Measurements from ENCODE around the gene NTM. TPM values are rescaled to one million over a fixed set of nuclear protein-coding genes. Genes with fewer than 3 reads are reported as not detected.

NTM gene
- total and polyA plus RNA-seq, 2 donors from 2014 or later: 0.92 to 10.3 TPM

- no peak for FAIRE-seq
- no peak overlapping the region for H3K9ac ChIP-seq (ENCODE audit: low read length in 3 of 3)
- no peak overlapping the region for H3K4me3 ChIP-seq (ENCODE audit: low read length in 3 of 3)
Measured at GRCh38 chr11:132211479-132211878, 841.1 kb downstream of the NTM start.

GRCh38 chr11:132217856-132218255 is 847.4 kb downstream of the NTM start:
- Histone ChIP-seq H3K9me3 (ENCODE audit: control insufficient read depth in 2 of 3, insufficient read depth in 1 of 3, low read length in 3 of 3) (no peaks in the 10 kb centered on the region), H3K36me3 (ENCODE audit: control insufficient read depth in 2 of 3, insufficient read depth in 3 of 3, low read length in 3 of 3) (no peaks in the 10 kb centered on the region), H3K27me3 (ENCODE audit: control insufficient read depth, insufficient read depth, low read length) (no peaks in the 10 kb centered on the region), H3K4me1 (ENCODE audit: control insufficient read depth in 2 of 3, insufficient read depth in 2 of 3, low read depth in 1 of 3, low read length in 3 of 3) (no peaks in the 10 kb centered on the region), H3K4me3 (ENCODE audit: low read length in 3 of 3) (no peak overlapping the region), H3K9ac (ENCODE audit: low read length in 3 of 3) (no peak overlapping the region), H3K27ac (ENCODE audit: low read depth in 2 of 2, low read length in 2 of 2) (no peak overlapping the region)
- FAIRE-seq (no peak), DNase-seq (no peak)
- intact Hi-C loops (cut with DNase I): no loop called here
- TF ChIP-seq CTCF (IDR thresholded peaks at IDR 0.05; ENCODE audit: borderline replicate concordance, extremely low read depth, insufficient read depth): no peak

More at GRCh38 chr11:132211479-132211878, 841.1 kb downstream of the NTM start:
- TF ChIP-seq CTCF (IDR thresholded peaks at IDR 0.05; ENCODE audit: borderline replicate concordance, extremely low read depth, insufficient read depth): no peak
- Histone ChIP-seq H3K4me1 (ENCODE audit: control insufficient read depth in 2 of 3, insufficient read depth in 2 of 3, low read depth in 1 of 3, low read length in 3 of 3) (no peaks in the 10 kb centered on the region), H3K27me3 (ENCODE audit: control insufficient read depth, insufficient read depth, low read length) (no peaks in the 10 kb centered on the region), H3K36me3 (ENCODE audit: control insufficient read depth in 2 of 3, insufficient read depth in 3 of 3, low read length in 3 of 3) (no peaks in the 10 kb centered on the region), H3K9me3 (ENCODE audit: control insufficient read depth in 2 of 3, insufficient read depth in 1 of 3, low read length in 3 of 3) (no peaks in the 10 kb centered on the region), H3K27ac (ENCODE audit: low read depth in 2 of 2, low read length in 2 of 2) (no peak overlapping the region)
- intact Hi-C loops (cut with DNase I): no loop called here
- no peak for DNase-seq

DNA sequence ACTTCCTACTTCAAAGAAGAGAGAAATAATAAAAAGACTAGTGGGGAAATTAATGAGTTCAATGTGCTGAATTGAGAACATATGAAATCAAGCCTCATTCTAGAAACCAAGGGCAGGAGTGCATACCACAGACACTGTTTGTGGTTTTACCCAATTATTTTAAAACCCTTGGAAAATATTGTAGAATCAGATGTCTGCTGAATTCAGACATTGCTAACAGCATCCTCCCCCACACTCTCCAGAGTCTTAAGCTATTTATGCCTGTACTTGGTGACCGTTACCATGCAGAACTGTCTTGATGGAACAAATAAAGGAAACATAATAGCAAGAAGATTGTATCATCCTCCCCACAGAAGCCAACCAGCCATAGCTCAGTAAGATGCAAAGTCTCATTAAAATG is 850.1 kb downstream of the NTM start:
- FAIRE-seq (no peak), DNase-seq (peak in 3 of 5 donors; percentile 13 to 75 (median 61))
- H3K4me1 ChIP-seq (ENCODE audit: control insufficient read depth in 2 of 3, insufficient read depth in 2 of 3, low read depth in 1 of 3, low read length in 3 of 3): no peaks in the 10 kb centered on the region
- H3K4me3 ChIP-seq (ENCODE audit: low read length in 3 of 3): no peak overlapping the region
- no peak overlapping the region for H3K27ac ChIP-seq (ENCODE audit: low read depth in 2 of 2, low read length in 2 of 2)
- no peak overlapping the region for H3K9ac ChIP-seq (ENCODE audit: low read length in 3 of 3)
- no peaks in the 10 kb centered on the region for H3K9me3 ChIP-seq (ENCODE audit: control insufficient read depth in 2 of 3, insufficient read depth in 1 of 3, low read length in 3 of 3)
- intact Hi-C loops (cut with DNase I): no loop called here
- H3K36me3 ChIP-seq (ENCODE audit: control insufficient read depth in 2 of 3, insufficient read depth in 3 of 3, low read length in 3 of 3): no peaks in the 10 kb centered on the region
- H3K27me3 ChIP-seq (ENCODE audit: control insufficient read depth, insufficient read depth, low read length): no peaks in the 10 kb centered on the region
- TF ChIP-seq CTCF (IDR thresholded peaks at IDR 0.05; ENCODE audit: borderline replicate concordance, extremely low read depth, insufficient read depth): no peak

- FAIRE-seq (no peak), DNase-seq (no peak)
- intact Hi-C loops (cut with DNase I): no loop called here
- TF ChIP-seq CTCF (IDR thresholded peaks at IDR 0.05; ENCODE audit: borderline replicate concordance, extremely low read depth, insufficient read depth): no peak
- Histone ChIP-seq H3K9ac (ENCODE audit: low read length in 3 of 3) (no peak overlapping the region), H3K9me3 (ENCODE audit: control insufficient read depth in 2 of 3, insufficient read depth in 1 of 3, low read length in 3 of 3) (no peaks in the 10 kb centered on the region), H3K27ac (ENCODE audit: low read depth in 2 of 2, low read length in 2 of 2) (no peak overlapping the region), H3K4me3 (ENCODE audit: low read length in 3 of 3) (no peak overlapping the region), H3K27me3 (ENCODE audit: control insufficient read depth, insufficient read depth, low read length) (no peaks in the 10 kb centered on the region), H3K36me3 (ENCODE audit: control insufficient read depth in 2 of 3, insufficient read depth in 3 of 3, low read length in 3 of 3) (no peaks in the 10 kb centered on the region), H3K4me1 (ENCODE audit: control insufficient read depth in 2 of 3, insufficient read depth in 2 of 3, low read depth in 1 of 3, low read length in 3 of 3) (no peaks in the 10 kb centered on the region)
Measured at GRCh38 chr11:132222345-132222744, 851.9 kb downstream of the NTM start.
